Measurements from ENCODE around the gene CCL20.

DNA sequence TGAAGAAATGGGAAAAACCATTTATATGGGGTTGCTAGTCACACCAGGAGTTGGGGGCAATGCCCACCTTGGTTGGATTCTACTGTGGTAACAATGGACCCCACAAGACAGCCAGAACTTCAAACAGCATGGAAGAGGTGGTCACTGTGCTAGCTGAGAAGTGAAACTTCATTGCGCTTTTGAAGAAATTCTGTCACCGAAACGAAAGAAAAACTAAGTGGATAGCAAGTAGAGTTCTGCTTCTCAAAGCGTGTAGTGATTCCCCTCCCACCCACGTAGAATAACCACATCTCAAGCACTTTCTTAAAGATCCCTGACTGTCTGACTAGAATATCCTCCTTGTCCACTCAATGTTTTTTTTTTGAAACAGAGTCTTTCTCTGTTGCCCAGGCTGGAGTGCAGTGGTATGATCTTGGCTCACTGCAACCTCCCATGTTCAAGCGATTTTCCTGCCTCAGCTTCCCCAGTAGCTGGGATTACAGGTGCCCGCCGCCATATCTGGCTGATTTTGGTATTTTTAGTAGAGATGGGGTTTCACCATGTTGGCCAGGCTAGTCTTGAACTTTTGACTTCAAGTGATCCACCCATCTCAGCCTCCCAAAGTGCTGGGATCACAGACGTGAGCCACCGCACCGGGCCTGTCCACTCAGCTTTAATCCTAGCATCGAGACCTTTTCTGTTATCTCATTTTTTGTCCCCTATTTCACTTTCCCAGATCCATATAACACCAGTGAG is 30.1 kb upstream of the CCL20 start:
- TF ChIP-seq, protein P1, sequence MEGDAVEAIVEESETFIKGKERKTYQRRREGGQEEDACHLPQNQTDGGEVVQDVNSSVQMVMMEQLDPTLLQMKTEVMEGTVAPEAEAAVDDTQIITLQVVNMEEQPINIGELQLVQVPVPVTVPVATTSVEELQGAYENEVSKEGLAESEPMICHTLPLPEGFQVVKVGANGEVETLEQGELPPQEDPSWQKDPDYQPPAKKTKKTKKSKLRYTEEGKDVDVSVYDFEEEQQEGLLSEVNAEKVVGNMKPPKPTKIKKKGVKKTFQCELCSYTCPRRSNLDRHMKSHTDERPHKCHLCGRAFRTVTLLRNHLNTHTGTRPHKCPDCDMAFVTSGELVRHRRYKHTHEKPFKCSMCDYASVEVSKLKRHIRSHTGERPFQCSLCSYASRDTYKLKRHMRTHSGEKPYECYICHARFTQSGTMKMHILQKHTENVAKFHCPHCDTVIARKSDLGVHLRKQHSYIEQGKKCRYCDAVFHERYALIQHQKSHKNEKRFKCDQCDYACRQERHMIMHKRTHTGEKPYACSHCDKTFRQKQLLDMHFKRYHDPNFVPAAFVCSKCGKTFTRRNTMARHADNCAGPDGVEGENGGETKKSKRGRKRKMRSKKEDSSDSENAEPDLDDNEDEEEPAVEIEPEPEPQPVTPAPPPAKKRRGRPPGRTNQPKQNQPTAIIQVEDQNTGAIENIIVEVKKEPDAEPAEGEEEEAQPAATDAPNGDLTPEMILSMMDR (conservative IDR thresholded peaks at IDR 0.05; ENCODE audit: low read depth, low read length): no peak
- TF ChIP-seq EZH2 (IDR thresholded peaks at IDR 0.05; ENCODE audit: borderline replicate concordance, low read depth, low read length, poor library complexity, severe bottlenecking): no peak

Measured in A673 (cell line).